Measurements from ENCODE around the gene SYTL4.
A peak's percentile ranks its signal among the peaks of the same experiment; 100 is the strongest.

- TF ChIP-seq CTCF (IDR thresholded peaks at IDR 0.05) (peak; percentile 99), EP300 (IDR thresholded peaks at IDR 0.05) (no peak), ZFP36 (IDR thresholded peaks at IDR 0.05; ENCODE audit: borderline replicate concordance, partially characterized antibody) (no peak), PBX3 (IDR thresholded peaks at IDR 0.05) (no peak), POLR2A (IDR thresholded peaks at IDR 0.05; ENCODE audit: low read length) (no peak), MAX (IDR thresholded peaks at IDR 0.05) (no peak), RCOR1 (IDR thresholded peaks at IDR 0.05; ENCODE audit: low read depth, low read length) (no peak), POLR2AphosphoS2 (conservative IDR thresholded peaks at IDR 0.05; ENCODE audit: low read length) (no peak), SMC3 (IDR thresholded peaks at IDR 0.05) (peak; percentile 98), BCL3 (IDR thresholded peaks at IDR 0.05) (no peak), ZNF302 (CRISPR knock-in tag; IDR thresholded peaks at IDR 0.05) (no peak), KDM5A (IDR thresholded peaks at IDR 0.05) (no peak), HDAC2 (IDR thresholded peaks at IDR 0.05) (no peak), HMGXB4 (CRISPR knock-in tag; IDR thresholded peaks at IDR 0.05; ENCODE audit: borderline replicate concordance) (no peak)
These were observed 36.9 kb upstream of the SYTL4 start for GRCh38 chrX:100768679-100769338.
